MCF 10A (cell line): Measurements from ENCODE around the gene CCDC177. TPM values are rescaled to one million over a fixed set of nuclear protein-coding genes. Genes with fewer than 3 reads are reported as not detected.
A peak's percentile ranks its signal among the peaks of the same experiment; 100 is the strongest.

Experiments
- BruUV-seq: library from RNA; stranded (reverse); fragments of 400-500 nt; replicated peaks from 2 replicates; lab custom pipeline; 2021; lab: Mats Ljungman, UMichigan
- CTCF ChIA-PET: fragments of 300-600 bp; sonication (Branson Sonifier 250); formaldehyde crosslinking; extraction: SDS; loops from one replicate; lab custom pipeline; 2021; ENCODE audit warnings: antibody characterized with exemption, inconsistent platforms; lab: Yijun Ruan, JAX
- POLR2A ChIA-PET: fragments of 300-600, 350-650 bp; sonication (Branson Sonifier 250); formaldehyde crosslinking; extraction: SDS; loops from one replicate; lab custom pipeline; 2020; ENCODE audit warnings: antibody characterized with exemption, inconsistent platforms; lab: Yijun Ruan, JAX
- DNase-seq: peaks from one replicate; pipeline ENCODE4 v3.0.0-alpha.2; 2018; ENCODE audit not compliant: unreplicated experiment
- H3K27ac Mint-ChIP-seq: one replicate; pipeline ENCODE4 v1.8.0; 2022; ENCODE audit warnings: mild to moderate bottlenecking, low read depth, mixed read lengths; ENCODE audit not compliant: unreplicated experiment
- H3K27me3 Mint-ChIP-seq: one replicate; pipeline ENCODE4 v1.8.0; 2022; ENCODE audit warnings: mixed read lengths; ENCODE audit not compliant: insufficient read depth, unreplicated experiment
- H3K36me3 Mint-ChIP-seq: one replicate; pipeline ENCODE4 v1.8.0; 2022; ENCODE audit warnings: mild to moderate bottlenecking, moderate library complexity, mixed read lengths; ENCODE audit not compliant: insufficient read depth, unreplicated experiment
- H3K4me1 Mint-ChIP-seq: one replicate; pipeline ENCODE4 v1.8.0; 2022; ENCODE audit warnings: mixed read lengths; ENCODE audit not compliant: insufficient read depth, unreplicated experiment
- H3K4me3 Mint-ChIP-seq: one replicate; pipeline ENCODE4 v1.8.0; 2022; ENCODE audit warnings: mild to moderate bottlenecking, moderate library complexity, mixed read lengths; ENCODE audit not compliant: unreplicated experiment
- H3K9me3 Mint-ChIP-seq: one replicate; pipeline ENCODE4 v1.8.0; 2022; ENCODE audit warnings: mixed read lengths; ENCODE audit not compliant: unreplicated experiment
- intact Hi-C: fragments of 100-400 bp; cut with micrococcal nuclease; formaldehyde crosslinking; loops from 2 replicates; pipeline ENCODE4 v1.14.1; 2022
- total RNA-seq: library from RNA; stranded (reverse); gene quantifications from 2 replicates; pipeline ENCODE4 v1.2.3, GENCODE V29; 2022
- TF ChIP-seq, protein P1 (sequence below): fragments of 200-600 bp; IDR thresholded peaks from one replicate; pipeline ENCODE4 v1.8.0; 2022; ENCODE audit warnings: antibody characterized with exemption, mild to moderate bottlenecking; ENCODE audit not compliant: unreplicated experiment

The CCDC177 gene
- total RNA-seq, 1 experiment from 2014 or later = not detected

DNA sequence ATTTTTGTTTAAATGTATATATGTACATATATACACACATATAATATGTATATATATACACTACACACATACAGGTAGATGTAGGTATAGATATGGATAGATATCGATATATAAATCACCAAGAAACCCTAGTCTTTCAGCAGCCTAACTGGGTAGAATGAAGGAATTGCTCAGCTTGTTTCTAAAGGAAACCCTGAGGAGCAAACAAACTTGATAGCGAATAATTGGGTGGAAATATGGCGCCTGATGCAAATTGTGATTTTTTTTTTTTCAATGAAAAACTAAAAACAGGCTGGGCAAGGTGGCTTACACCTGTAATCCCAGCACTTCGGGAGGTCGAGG lies 254 bp upstream of the CCDC177 start:
- ChIA-PET CTCF (interaction anchor here (0.6 to 7.4 kb wide), 29 partner anchors 11 to 1599 kb away, joined by 3 to 113 read pairs (median 3); no protein-coding TSS in a partner anchor), POLR2A (interaction anchor here (0.6 to 1.2 kb wide), 2 partner anchors 39 to 404 kb away, joined by 3 to 9 read pairs; no protein-coding TSS in a partner anchor)
- Mint-ChIP-seq H3K4me1 (peaks cover 11% of the 10 kb centered on the region), H3K27ac (no peak overlapping the region), H3K36me3 (no peaks in the 10 kb centered on the region), H3K4me3 (peak overlapping the region; percentile 54), H3K9me3 (no peaks in the 10 kb centered on the region), H3K27me3 (peaks cover 36% of the 10 kb centered on the region)
- TF ChIP-seq, protein P1, sequence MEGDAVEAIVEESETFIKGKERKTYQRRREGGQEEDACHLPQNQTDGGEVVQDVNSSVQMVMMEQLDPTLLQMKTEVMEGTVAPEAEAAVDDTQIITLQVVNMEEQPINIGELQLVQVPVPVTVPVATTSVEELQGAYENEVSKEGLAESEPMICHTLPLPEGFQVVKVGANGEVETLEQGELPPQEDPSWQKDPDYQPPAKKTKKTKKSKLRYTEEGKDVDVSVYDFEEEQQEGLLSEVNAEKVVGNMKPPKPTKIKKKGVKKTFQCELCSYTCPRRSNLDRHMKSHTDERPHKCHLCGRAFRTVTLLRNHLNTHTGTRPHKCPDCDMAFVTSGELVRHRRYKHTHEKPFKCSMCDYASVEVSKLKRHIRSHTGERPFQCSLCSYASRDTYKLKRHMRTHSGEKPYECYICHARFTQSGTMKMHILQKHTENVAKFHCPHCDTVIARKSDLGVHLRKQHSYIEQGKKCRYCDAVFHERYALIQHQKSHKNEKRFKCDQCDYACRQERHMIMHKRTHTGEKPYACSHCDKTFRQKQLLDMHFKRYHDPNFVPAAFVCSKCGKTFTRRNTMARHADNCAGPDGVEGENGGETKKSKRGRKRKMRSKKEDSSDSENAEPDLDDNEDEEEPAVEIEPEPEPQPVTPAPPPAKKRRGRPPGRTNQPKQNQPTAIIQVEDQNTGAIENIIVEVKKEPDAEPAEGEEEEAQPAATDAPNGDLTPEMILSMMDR = no peak
- intact Hi-C loops = loop anchor here (1.0 to 2.0 kb wide), 2 partner anchors 40 to 332 kb away; no protein-coding TSS in a partner anchor
- no peak for DNase-seq
- BruUV-seq = no TSS peak

DNA sequence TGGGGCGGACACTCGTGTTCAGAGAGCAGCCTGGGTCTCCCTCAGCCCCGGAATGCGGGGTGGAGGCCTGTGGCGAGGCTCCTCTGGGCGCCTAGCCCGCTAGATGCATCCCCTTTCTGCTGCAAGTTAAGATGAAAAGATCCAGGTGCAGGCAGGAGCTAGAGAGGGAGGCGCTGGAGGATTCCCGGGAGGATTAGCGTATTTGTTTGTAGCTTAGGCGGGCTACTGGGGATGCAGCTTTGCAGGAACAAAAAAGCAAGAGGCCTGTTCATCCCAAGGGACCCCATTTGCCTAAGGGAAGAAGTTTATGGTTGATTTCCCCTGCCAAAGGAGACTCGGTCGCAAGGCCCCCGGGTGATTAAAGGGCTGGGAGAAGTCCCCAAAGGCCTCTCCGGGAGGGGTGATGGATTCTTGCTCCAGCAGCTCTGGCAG lies 824 bp downstream of the CCDC177 start:
- no peaks in the 10 kb centered on the region for H3K9me3 Mint-ChIP-seq
- H3K36me3 Mint-ChIP-seq = no peaks in the 10 kb centered on the region
- peaks cover 40% of the 10 kb centered on the region for H3K27me3 Mint-ChIP-seq
- no peak overlapping the region for H3K4me3 Mint-ChIP-seq
- DNase-seq = no peak
- ChIA-PET POLR2A (interaction anchor here (0.6 kb wide), 1 partner anchor 45 kb away, joined by 3 read pairs; no protein-coding TSS in a partner anchor), CTCF (interaction anchor here (0.5 to 7.4 kb wide), 10 partner anchors 10 to 147 kb away, joined by 3 to 113 read pairs (median 9); no protein-coding TSS in a partner anchor)
- H3K4me1 Mint-ChIP-seq = peaks cover 6% of the 10 kb centered on the region
- intact Hi-C loops = loop anchor here (1.0 to 2.0 kb wide), 2 partner anchors 39 to 331 kb away; no protein-coding TSS in a partner anchor
- no peak overlapping the region for H3K27ac Mint-ChIP-seq
- TF ChIP-seq, protein P1 = no peak
- no TSS peak for BruUV-seq

DNA sequence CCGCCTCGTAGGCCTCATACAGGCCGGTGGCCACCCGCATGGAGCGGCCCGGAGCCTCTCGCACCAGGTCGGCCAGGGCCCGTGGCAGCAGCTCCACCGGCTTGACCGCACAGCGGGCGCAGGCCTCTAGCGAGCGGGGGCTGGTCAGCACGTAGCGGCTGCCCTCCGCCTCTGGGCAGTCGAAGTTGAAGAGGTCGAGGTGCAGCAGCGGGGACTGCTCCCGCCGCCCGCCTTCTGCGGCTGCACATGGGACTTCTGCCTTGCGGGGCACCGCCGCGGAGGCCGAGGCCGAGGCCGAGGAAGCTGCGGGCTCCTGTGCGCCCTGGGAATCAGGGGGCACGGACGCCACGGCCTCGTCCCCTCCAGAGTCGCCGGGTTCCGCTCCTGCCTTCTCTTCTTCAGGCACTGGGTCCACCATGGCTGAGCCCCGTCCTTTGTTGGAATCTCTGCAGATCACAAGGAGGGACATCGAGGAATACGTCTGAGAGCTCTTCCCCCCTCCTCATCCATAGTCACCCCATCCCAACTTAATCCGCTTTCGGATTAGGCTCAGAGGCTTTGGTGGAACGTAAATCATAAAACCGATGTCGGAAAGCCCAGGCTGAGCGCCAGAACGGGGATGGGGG lies 1.4 kb downstream of the CCDC177 start:
- H3K27me3 Mint-ChIP-seq = peaks cover 46% of the 10 kb centered on the region
- H3K36me3 Mint-ChIP-seq = no peaks in the 10 kb centered on the region
- H3K4me3 Mint-ChIP-seq = no peak overlapping the region
- BruUV-seq = no TSS peak
- CTCF ChIA-PET = interaction anchor here (0.5 to 7.4 kb wide), 10 partner anchors 10 to 935 kb away, joined by 3 to 113 read pairs (median 9); no protein-coding TSS in a partner anchor
- intact Hi-C loops = no loop called here
- H3K9me3 Mint-ChIP-seq = no peaks in the 10 kb centered on the region
- H3K27ac Mint-ChIP-seq = no peak overlapping the region
- peaks cover 6% of the 10 kb centered on the region for H3K4me1 Mint-ChIP-seq
- TF ChIP-seq, protein P1 = no peak
- POLR2A ChIA-PET = no interaction called here
- DNase-seq = no peak

DNA sequence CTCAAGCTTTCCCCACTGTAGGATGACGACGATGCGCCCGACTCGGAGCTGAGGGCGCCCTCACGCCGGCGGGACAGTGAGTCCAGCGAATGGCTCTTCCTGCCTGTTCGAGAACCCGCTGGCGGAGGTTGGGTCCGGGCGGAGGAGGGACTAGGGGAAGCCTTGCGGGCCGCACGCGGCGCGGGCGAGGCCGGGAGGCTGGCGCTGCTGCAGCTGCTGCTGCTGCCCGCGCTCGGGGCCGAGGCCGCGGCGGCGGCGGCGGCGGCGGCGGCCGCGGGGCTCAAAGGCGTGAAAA lies 1.9 kb downstream of the CCDC177 start:
- H3K36me3 Mint-ChIP-seq = no peaks in the 10 kb centered on the region
- DNase-seq = no peak
- H3K4me3 Mint-ChIP-seq = no peak overlapping the region
- POLR2A ChIA-PET = no interaction called here
- intact Hi-C loops = no loop called here
- BruUV-seq = no TSS peak
- CTCF ChIA-PET = interaction anchor here (0.6 to 7.4 kb wide), 4 partner anchors 17 to 935 kb away, joined by 3 to 113 read pairs (median 29); no protein-coding TSS in a partner anchor
- H3K4me1 Mint-ChIP-seq = peaks cover 6% of the 10 kb centered on the region
- no peak overlapping the region for H3K27ac Mint-ChIP-seq
- TF ChIP-seq, protein P1 = no peak
- no peaks in the 10 kb centered on the region for H3K9me3 Mint-ChIP-seq
- H3K27me3 Mint-ChIP-seq = peaks cover 51% of the 10 kb centered on the region
